Parathyroid adenoma (tissue), 2 donors: ENCODE results near the gene RNF208.

ENCODE experiments used
- H2AFZ ChIP-seq: fragments of 300-600 bp; sonication (generic); one replicate; pipeline ENCODE4 v1.7.0; 2017; ENCODE audit warnings: antibody characterized with exemption, mild to moderate bottlenecking
- H3K27ac ChIP-seq: fragments of 300-600 bp; sonication (generic); one replicate; pipeline ENCODE4 v1.7.0; 2017
- H3K27me3 ChIP-seq: fragments of 300-600 bp; sonication (generic); one replicate; pipeline ENCODE4 v1.7.0; 2017; ENCODE audit warnings: low read length; ENCODE audit not compliant: control insufficient read depth, insufficient read depth
- H3K36me3 ChIP-seq: fragments of 300-600 bp; sonication (generic); one replicate; pipeline ENCODE4 v1.7.0; 2017; ENCODE audit warnings: low read length; ENCODE audit not compliant: control insufficient read depth, insufficient read depth
- H3K4me1 ChIP-seq: fragments of 300-600 bp; sonication (generic); one replicate; pipeline ENCODE4 v1.7.0; 2017; ENCODE audit warnings: control low read depth
- H3K4me2 ChIP-seq: fragments of 300-600 bp; sonication (generic); one replicate; pipeline ENCODE4 v1.7.0; 2017; ENCODE audit warnings: low read length
- H3K4me3 ChIP-seq: fragments of 300-600 bp; sonication (generic); one replicate; pipeline ENCODE4 v1.7.0; 2017; ENCODE audit warnings: low read depth, low read length
- H3K79me2 ChIP-seq: fragments of 300-600 bp; sonication (generic); one replicate; pipeline ENCODE4 v1.7.0; 2017; ENCODE audit warnings: control low read depth
- H3K9ac ChIP-seq: fragments of 300-600 bp; sonication (generic); one replicate; pipeline ENCODE4 v1.7.0; 2017; ENCODE audit warnings: mild to moderate bottlenecking
- H3K9me3 ChIP-seq: fragments of 300-600 bp; sonication (generic); one replicate; pipeline ENCODE4 v1.7.0; 2017; ENCODE audit warnings: low read length; ENCODE audit not compliant: control insufficient read depth
- TF ChIP-seq, protein P1 (sequence below): fragments of 300-600 bp; sonication (generic); IDR thresholded peaks from one replicate; pipeline ENCODE4 v1.7.0; 2017; ENCODE audit warnings: antibody characterized with exemption, mild to moderate bottlenecking
- donor health status: primary hyperparathyroidism.

The RNF208 gene

DNA sequence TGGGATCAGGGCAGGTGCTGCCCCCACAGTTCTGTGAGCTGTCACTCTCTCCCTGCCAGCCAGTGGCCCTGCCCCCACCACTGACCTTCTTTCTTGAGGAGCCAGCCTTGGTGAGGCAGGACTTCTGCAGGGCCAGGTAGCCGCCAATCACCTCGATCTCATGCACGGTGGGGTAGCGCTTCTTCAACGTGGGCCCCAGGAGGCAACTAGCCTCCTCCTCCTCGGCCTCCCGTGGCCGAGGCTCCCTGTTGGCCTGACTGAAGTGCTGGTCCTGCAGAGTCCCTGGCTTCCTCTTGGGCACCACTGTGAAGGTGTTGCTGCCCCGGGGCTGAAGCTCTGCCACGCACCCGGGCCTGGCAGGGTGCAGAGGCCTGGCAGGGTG, 23.1 kb downstream of the RNF208 start:
- Histone ChIP-seq H2AFZ (no peak overlapping the region), H3K36me3 (no peaks in the 10 kb centered on the region), H3K9me3 (no peaks in the 10 kb centered on the region), H3K4me3 (no peak overlapping the region), H3K4me2 (no peak overlapping the region), H3K79me2 (peaks cover 13% of the 10 kb centered on the region), H3K4me1 (peaks cover 4% of the 10 kb centered on the region), H3K9ac (no peak overlapping the region), H3K27me3 (no peaks in the 10 kb centered on the region), H3K27ac (no peak overlapping the region)
- TF ChIP-seq, protein P1, sequence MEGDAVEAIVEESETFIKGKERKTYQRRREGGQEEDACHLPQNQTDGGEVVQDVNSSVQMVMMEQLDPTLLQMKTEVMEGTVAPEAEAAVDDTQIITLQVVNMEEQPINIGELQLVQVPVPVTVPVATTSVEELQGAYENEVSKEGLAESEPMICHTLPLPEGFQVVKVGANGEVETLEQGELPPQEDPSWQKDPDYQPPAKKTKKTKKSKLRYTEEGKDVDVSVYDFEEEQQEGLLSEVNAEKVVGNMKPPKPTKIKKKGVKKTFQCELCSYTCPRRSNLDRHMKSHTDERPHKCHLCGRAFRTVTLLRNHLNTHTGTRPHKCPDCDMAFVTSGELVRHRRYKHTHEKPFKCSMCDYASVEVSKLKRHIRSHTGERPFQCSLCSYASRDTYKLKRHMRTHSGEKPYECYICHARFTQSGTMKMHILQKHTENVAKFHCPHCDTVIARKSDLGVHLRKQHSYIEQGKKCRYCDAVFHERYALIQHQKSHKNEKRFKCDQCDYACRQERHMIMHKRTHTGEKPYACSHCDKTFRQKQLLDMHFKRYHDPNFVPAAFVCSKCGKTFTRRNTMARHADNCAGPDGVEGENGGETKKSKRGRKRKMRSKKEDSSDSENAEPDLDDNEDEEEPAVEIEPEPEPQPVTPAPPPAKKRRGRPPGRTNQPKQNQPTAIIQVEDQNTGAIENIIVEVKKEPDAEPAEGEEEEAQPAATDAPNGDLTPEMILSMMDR, result no peak

DNA sequence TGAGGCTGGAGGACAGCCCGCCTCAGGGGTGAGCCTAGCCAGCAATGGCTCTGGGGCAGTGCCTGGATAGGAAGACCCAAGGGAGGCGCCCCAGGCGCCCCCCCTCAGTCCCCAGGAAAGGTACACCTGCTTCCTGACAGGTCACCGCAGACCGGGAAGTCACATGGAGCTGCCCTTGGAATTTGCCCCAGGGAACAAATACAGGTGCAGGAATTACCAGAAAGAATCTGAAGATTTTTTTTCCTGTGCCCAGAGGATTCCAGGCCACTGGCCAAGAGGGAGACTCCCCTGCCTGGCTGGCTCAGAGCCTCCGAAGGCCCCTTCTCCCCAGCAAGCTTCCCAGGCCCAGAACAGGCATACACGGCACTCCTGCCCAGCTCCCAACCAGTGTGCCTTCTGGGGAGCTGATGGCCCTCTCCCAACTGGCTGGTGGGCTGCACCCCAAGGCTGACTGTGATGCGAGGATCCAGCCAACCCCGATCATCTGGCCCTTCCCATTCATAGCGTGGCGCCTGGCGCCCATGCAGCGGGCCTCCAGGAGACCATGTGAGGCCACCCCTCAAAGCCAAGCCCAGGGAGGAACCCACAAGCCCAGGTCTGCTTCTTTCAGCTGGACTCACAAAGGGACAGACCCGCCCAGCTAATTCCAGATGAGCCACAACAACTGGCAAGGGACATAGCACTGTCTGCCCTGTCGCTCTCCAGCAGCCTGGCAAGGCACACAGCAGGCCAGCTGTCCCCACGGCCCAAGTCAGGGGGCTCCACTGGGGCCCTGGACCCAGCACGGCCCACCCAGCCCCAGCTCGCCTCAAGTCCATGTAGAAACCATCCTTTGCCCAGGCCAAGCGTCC, 23.8 kb downstream of the RNF208 start:
- H3K4me1 ChIP-seq, result peaks cover 4% of the 10 kb centered on the region

DNA sequence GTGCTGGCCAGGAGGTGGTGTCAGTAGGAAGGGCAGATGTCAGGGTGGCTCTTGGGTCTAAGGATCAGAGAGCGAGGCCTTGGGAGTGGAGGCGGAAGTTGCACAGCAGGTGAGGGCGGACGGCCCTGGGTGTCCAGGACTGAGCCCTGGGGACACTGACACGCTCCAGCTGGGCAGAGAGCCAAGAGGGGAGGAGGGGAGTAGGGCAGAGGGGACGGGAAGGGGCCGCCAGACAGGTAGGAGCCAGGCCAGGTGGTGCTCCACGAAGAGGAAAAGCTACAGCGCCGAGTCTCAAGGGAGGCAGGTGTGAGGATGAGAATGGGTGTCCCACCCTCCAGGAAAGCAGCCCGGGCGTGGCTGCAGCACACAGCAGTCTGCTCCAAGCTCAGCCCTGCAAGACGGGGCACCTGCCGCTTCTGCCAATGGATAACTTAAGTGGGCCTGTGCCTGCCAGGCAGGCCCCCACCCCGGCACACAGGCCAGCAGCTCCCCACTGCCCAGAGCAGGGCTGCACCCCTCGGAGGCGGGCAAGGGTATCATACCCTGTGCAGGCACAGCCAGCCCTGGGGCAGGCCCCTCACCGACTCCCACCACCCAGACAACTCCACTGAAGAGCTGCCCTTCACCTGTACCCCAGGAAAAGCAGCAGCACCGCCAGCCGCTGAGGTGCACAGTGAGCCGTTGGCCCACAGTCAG, 26.4 kb downstream of the RNF208 start:
- Histone ChIP-seq H3K27me3 (no peaks in the 10 kb centered on the region), H3K4me2 (no peak overlapping the region), H3K36me3 (no peaks in the 10 kb centered on the region), H2AFZ (no peak overlapping the region), H3K9me3 (no peaks in the 10 kb centered on the region), H3K79me2 (peaks cover 9% of the 10 kb centered on the region), H3K9ac (no peak overlapping the region), H3K27ac (no peak overlapping the region), H3K4me3 (no peak overlapping the region), H3K4me1 (peaks cover 4% of the 10 kb centered on the region)
- TF ChIP-seq, protein P1, result no peak

More for the DNA sequence above, 23.8 kb downstream of the RNF208 start:
- H2AFZ ChIP-seq, result no peak overlapping the region
- no peak overlapping the region for H3K27ac ChIP-seq
- H3K27me3 ChIP-seq, result no peaks in the 10 kb centered on the region
- no peak overlapping the region for H3K4me3 ChIP-seq
- no peak overlapping the region for H3K9ac ChIP-seq
- TF ChIP-seq, protein P1, result no peak
- no peak overlapping the region for H3K4me2 ChIP-seq
- H3K79me2 ChIP-seq, result peaks cover 12% of the 10 kb centered on the region
- H3K9me3 ChIP-seq, result no peaks in the 10 kb centered on the region
- H3K36me3 ChIP-seq, result no peaks in the 10 kb centered on the region

DNA sequence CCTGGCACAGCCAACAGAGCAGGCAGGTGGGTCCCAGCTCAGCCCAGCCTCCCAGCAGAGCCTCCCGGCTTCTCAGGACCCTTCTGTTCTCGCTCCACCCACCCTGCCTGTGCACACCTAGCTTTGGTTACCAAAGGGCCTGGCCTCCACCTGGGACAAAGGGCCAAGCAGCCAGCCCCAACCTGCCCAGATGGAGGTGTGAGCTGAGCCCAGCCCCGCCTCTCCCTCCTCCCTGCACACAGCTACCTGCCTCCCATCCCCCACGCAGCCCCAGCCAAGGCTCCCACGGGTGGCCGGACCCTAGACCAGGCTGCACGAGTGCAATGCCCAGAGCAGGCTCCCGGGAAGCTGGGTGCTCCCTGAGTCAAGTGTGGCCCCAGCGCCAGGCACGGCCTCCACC, 27.1 kb downstream of the RNF208 start:
- TF ChIP-seq, protein P1, result no peak
- H3K79me2 ChIP-seq, result peaks cover 9% of the 10 kb centered on the region
- H3K36me3 ChIP-seq, result no peaks in the 10 kb centered on the region
- H3K9me3 ChIP-seq, result no peaks in the 10 kb centered on the region
- no peak overlapping the region for H2AFZ ChIP-seq
- H3K4me1 ChIP-seq, result peaks cover 4% of the 10 kb centered on the region
- no peak overlapping the region for H3K4me3 ChIP-seq
- H3K9ac ChIP-seq, result no peak overlapping the region
- no peaks in the 10 kb centered on the region for H3K27me3 ChIP-seq
- H3K4me2 ChIP-seq, result no peak overlapping the region
- H3K27ac ChIP-seq, result no peak overlapping the region
